Peyer's patch (tissue), 4 donors: ENCODE results near the gene STMN3.

Source experiments
- CTCF ChIP-seq, 6 experiments: fragments of 450-650 bp in 4 of 6; fragments of 200-600 bp in 2 of 6; sonication (generic) in 1 of 6; IDR thresholded peaks; one replicate each; pipeline ENCODE4 v1.5.1; 2017 to 2019; ENCODE audit warnings: antibody characterized with exemption in 6 of 6, mild to moderate bottlenecking in 3 of 6, moderate library complexity in 1 of 6
- POLR2A ChIP-seq, 2 donors: fragments of 450-650 bp; IDR thresholded peaks; one replicate each; pipeline ENCODE4 v1.5.1; 2017; ENCODE audit warnings: antibody characterized with exemption in 2 of 2, mild to moderate bottlenecking in 2 of 2, moderate library complexity in 2 of 2

- TF ChIP-seq POLR2A (IDR thresholded peaks at IDR 0.05) = no peak
- no peak for TF ChIP-seq CTCF (IDR thresholded peaks at IDR 0.05)
These were observed 48.9 kb upstream of the STMN3 start for GRCh38 chr20:63702036-63702665.
